Naive thymus-derived CD4-positive, alpha-beta T cell (primary cell): Measurements from ENCODE around the gene IMP4. TPM values are rescaled to one million over a fixed set of nuclear protein-coding genes. Genes with fewer than 3 reads are reported as not detected.

ENCODE experiments used
- ATAC-seq: fragments of 150-1000 bp; cut with Tn5 transposase; 2 replicates; pipeline ENCODE4 v1.10.0; 2021; ENCODE audit warnings: mild to moderate bottlenecking, moderate library complexity
- CTCF ChIA-PET: fragments of 350-600 bp; sonication (Branson Sonifier 250); formaldehyde crosslinking; loops from one replicate; lab custom pipeline; 2021; ENCODE audit warnings: antibody characterized with exemption; lab: Charles Lee
- POLR2A ChIA-PET: fragments of 350-600 bp; sonication (Branson Sonifier 250); formaldehyde crosslinking; loops from one replicate; lab custom pipeline; 2021; ENCODE audit warnings: antibody characterized with exemption, inconsistent platforms; lab: Charles Lee
- DNase-seq, 9 donors: peaks; one replicate each; pipeline versions ENCODE4 v3.0.0 to v3.0.0-alpha.2; 2020 to 2022; ENCODE audit warnings: mixed read lengths in 1 of 9
- H3K27ac ChIP-seq: one replicate; pipeline ENCODE4 v1.7.0; 2013; ENCODE audit warnings: mild to moderate bottlenecking, low read depth, low read length, moderate library complexity
- H3K27me3 ChIP-seq, 2 donors: one replicate each; pipeline ENCODE4 v1.7.0; 2013; ENCODE audit warnings: low read length in 2 of 2, mild to moderate bottlenecking in 2 of 2, moderate library complexity in 2 of 2; ENCODE audit not compliant: control insufficient read depth in 2 of 2, insufficient read depth in 2 of 2
- H3K36me3 ChIP-seq, 3 experiments: 1 replicate in 2 of 3; 2 replicates in 1 of 3; pipeline ENCODE4 v1.7.0; 2013; ENCODE audit warnings: low read length in 3 of 3, mild to moderate bottlenecking in 3 of 3, moderate library complexity in 1 of 3; ENCODE audit not compliant: insufficient read depth in 3 of 3, control insufficient read depth in 2 of 3
- H3K4me1 ChIP-seq, 2 donors: one replicate each; pipeline ENCODE4 v1.7.0; 2013; ENCODE audit warnings: low read length in 2 of 2, mild to moderate bottlenecking in 2 of 2, moderate library complexity in 1 of 2; ENCODE audit not compliant: control insufficient read depth in 2 of 2, insufficient read depth in 2 of 2
- H3K4me3 ChIP-seq: 2 replicates; pipeline ENCODE4 v1.7.0; 2013; ENCODE audit warnings: mild to moderate bottlenecking, low read length
- H3K9me3 ChIP-seq, 3 experiments: 1 replicate in 2 of 3; 2 replicates in 1 of 3; pipeline ENCODE4 v1.7.0; 2013; ENCODE audit warnings: low read length in 3 of 3; ENCODE audit not compliant: control insufficient read depth in 2 of 3
- H3K27ac Mint-ChIP-seq, 9 donors: one replicate each; pipeline ENCODE4 v1.8.0; 2020 to 2022; ENCODE audit warnings: mixed read lengths in 9 of 9, mild to moderate bottlenecking in 8 of 9, moderate library complexity in 5 of 9, inconsistent platforms in 2 of 9
- H3K27me3 Mint-ChIP-seq, 5 donors: one replicate each; pipeline ENCODE4 v1.8.0; 2021 to 2022; ENCODE audit warnings: mixed read lengths in 5 of 5, mild to moderate bottlenecking in 1 of 5
- H3K36me3 Mint-ChIP-seq, 5 donors: one replicate each; pipeline ENCODE4 v1.8.0; 2020 to 2022; ENCODE audit warnings: mixed read lengths in 5 of 5, mild to moderate bottlenecking in 3 of 5, inconsistent platforms in 1 of 5
- H3K4me1 Mint-ChIP-seq, 7 donors: one replicate each; pipeline ENCODE4 v1.8.0; 2020 to 2022; ENCODE audit warnings: mixed read lengths in 7 of 7, mild to moderate bottlenecking in 3 of 7, inconsistent platforms in 1 of 7
- H3K4me3 Mint-ChIP-seq, 10 donors: one replicate each; pipeline ENCODE4 v1.8.0; 2020 to 2022; ENCODE audit warnings: mild to moderate bottlenecking in 10 of 10, mixed read lengths in 10 of 10, moderate library complexity in 6 of 10, inconsistent platforms in 2 of 10
- H3K9me3 Mint-ChIP-seq, 11 donors: one replicate each; pipeline ENCODE4 v1.8.0; 2020 to 2022; ENCODE audit warnings: mixed read lengths in 11 of 11, mild to moderate bottlenecking in 4 of 11, inconsistent platforms in 1 of 11, moderate library complexity in 1 of 11
- intact Hi-C, 2 donors: fragments of 100-400 bp; cut with micrococcal nuclease; formaldehyde crosslinking; loops; one replicate each; pipeline ENCODE4 v1.15.1; 2023
- polyA plus RNA-seq, 2 donors: library from polyadenylated mRNA; unstranded; fragments of 300-500 nt; fragmentation: Illumina TruSeq; gene quantifications; one replicate each; pipeline ENCODE4 v1.2.3, GENCODE V29; 2021
- total RNA-seq, 6 experiments: library from RNA in 5 of 6; stranded (reverse) in 5 of 6; gene quantifications; 1 replicate in 5 of 6; 2 replicates in 1 of 6; pipeline ENCODE4 v1.2.3 and lab custom pipeline; 2021 to 2026

Gene IMP4
- total and polyA plus RNA-seq, 7 experiments from 2014 or later, result 69.9 to 88.5 (median 79.3) TPM

GRCh38 chr2:130391872-130392670, 49.4 kb downstream of the IMP4 start:
- intact Hi-C loops, result loop anchor here (1.0 to 5.0 kb wide), 3 partner anchors 20 to 50 kb away; partner anchors contain the start of genes IMP4 (in 2 of the 2) and PTPN18 (in 1 of the 2)
- Histone ChIP-seq H3K4me1 (peaks cover 5 to 8% of the 10 kb centered on the region in 2 donors), H3K4me3 (peak overlapping the region; percentile 56), H3K27ac (no peak overlapping the region), H3K36me3 (no peaks in the 10 kb centered on the region), H3K9me3 (no peaks in the 10 kb centered on the region), H3K27me3 (no peaks in the 10 kb centered on the region)
- Mint-ChIP-seq H3K4me3 (peak overlapping the region; percentile 80 to 94 (median 88)), H3K36me3 (peaks cover 0 to 10% (median 4%) of the 10 kb centered on the region in 5 donors), H3K4me1 (peaks cover 6 to 20% (median 18%) of the 10 kb centered on the region in 7 donors), H3K27ac (peak overlapping the region in 4 of 9 donors; percentile 5 to 88 (median 52)), H3K9me3 (peaks cover 0 to 5% (median 0%) of the 10 kb centered on the region in 11 donors), H3K27me3 (peaks cover 1 to 17% (median 12%) of the 10 kb centered on the region in 5 donors)
- DNase-seq, result no peak
- ChIA-PET POLR2A (interaction anchor here (1.0 kb wide), 1 partner anchor 49 kb away, joined by 4 read pairs; the partner anchor contains the start of gene IMP4), CTCF (no interaction called here)
- ATAC-seq, result no peak

GRCh38 chr2:130393318-130393910, 50.7 kb downstream of the IMP4 start:
- H3K27me3 Mint-ChIP-seq, result peaks cover 7 to 26% (median 14%) of the 10 kb centered on the region in 5 donors
- H3K4me1 Mint-ChIP-seq, result peaks cover 6 to 19% (median 18%) of the 10 kb centered on the region in 7 donors
- H3K27ac Mint-ChIP-seq, result no peak overlapping the region
- H3K4me3 ChIP-seq, result no peak overlapping the region
- no peaks in the 10 kb centered on the region for H3K27me3 ChIP-seq
- H3K27ac ChIP-seq, result no peak overlapping the region
- H3K4me1 ChIP-seq, result peaks cover 5 to 8% of the 10 kb centered on the region in 2 donors
- H3K36me3 Mint-ChIP-seq, result peaks cover 0 to 10% (median 0%) of the 10 kb centered on the region in 5 donors
- H3K9me3 Mint-ChIP-seq, result peaks cover 0 to 5% (median 0%) of the 10 kb centered on the region in 11 donors
- CTCF ChIA-PET, result no interaction called here
- POLR2A ChIA-PET, result no interaction called here
- no peak for ATAC-seq
- no peaks in the 10 kb centered on the region for H3K9me3 ChIP-seq
- H3K4me3 Mint-ChIP-seq, result peak overlapping the region in 4 of 10 donors; percentile 17 to 58 (median 20)
- intact Hi-C loops, result loop anchor here in 1 of 2 donors (5.0 kb wide), 1 partner anchor 36 kb away; the partner anchor contains the start of gene PTPN18
- DNase-seq, result no peak
- no peaks in the 10 kb centered on the region for H3K36me3 ChIP-seq

Other genes with a start within 250 kb of the IMP4 start
- gene POTEF, start 213.7 kb upstream of the IMP4 start, total RNA-seq, result not detected
- gene POTEF, start 213.7 kb upstream of the IMP4 start, polyA plus RNA-seq, result under 1 TPM in 1 of 2 donors, not detected in 1; 0.06 TPM
- gene CCDC74B, start 197.8 kb upstream of the IMP4 start, total RNA-seq, result 1 to 10 TPM in 1 of 5 experiments, under 1 TPM in 2, not detected in 2; 0.16 to 1.6 (median 0.73) TPM
- gene CCDC74B, start 197.8 kb upstream of the IMP4 start, polyA plus RNA-seq, result not detected
- 10 to 100 TPM; 52.5 to 82.9 (median 59.8) TPM for gene SMPD4, start 161.3 kb upstream of the IMP4 start, total RNA-seq
- 10 to 100 TPM; 37.0 to 53.5 TPM for gene SMPD4, start 161.3 kb upstream of the IMP4 start, polyA plus RNA-seq
- 100 to 1,000 TPM; 180 to 323 (median 227) TPM for gene MZT2B, start 160.6 kb upstream of the IMP4 start, total RNA-seq
- gene MZT2B, start 160.6 kb upstream of the IMP4 start, polyA plus RNA-seq, result 100 to 1,000 TPM; 206 to 233 TPM
- not detected for gene TUBA3E, start 144.5 kb upstream of the IMP4 start, total RNA-seq
- gene TUBA3E, start 144.5 kb upstream of the IMP4 start, polyA plus RNA-seq, result not detected
- gene PTPN18, start 13.2 kb downstream of the IMP4 start, total RNA-seq, result 100 to 1,000 TPM in 1 of 5 experiments, 10 to 100 TPM in 4; 43.3 to 112 (median 44.2) TPM
- gene PTPN18, start 13.2 kb downstream of the IMP4 start, polyA plus RNA-seq, result 10 to 100 TPM; 39.4 to 53.2 TPM
- gene POTEI, start 166.4 kb downstream of the IMP4 start, total RNA-seq, result not detected
- not detected for gene POTEI, start 166.4 kb downstream of the IMP4 start, polyA plus RNA-seq
- gene CFC1B, start 178.3 kb downstream of the IMP4 start, total RNA-seq, result not detected
- not detected for gene CFC1B, start 178.3 kb downstream of the IMP4 start, polyA plus RNA-seq